NCI-H1417 (cell line): ENCODE data around the gene DNAH3.
A peak's percentile ranks its signal among the peaks of the same experiment; 100 is the strongest.

Source experiments
- DNase-seq, 3 experiments: peaks; one replicate each; lab custom pipeline; 2025; lab: John Stamatoyannopoulos, UW

The DNAH3 gene

DNA sequence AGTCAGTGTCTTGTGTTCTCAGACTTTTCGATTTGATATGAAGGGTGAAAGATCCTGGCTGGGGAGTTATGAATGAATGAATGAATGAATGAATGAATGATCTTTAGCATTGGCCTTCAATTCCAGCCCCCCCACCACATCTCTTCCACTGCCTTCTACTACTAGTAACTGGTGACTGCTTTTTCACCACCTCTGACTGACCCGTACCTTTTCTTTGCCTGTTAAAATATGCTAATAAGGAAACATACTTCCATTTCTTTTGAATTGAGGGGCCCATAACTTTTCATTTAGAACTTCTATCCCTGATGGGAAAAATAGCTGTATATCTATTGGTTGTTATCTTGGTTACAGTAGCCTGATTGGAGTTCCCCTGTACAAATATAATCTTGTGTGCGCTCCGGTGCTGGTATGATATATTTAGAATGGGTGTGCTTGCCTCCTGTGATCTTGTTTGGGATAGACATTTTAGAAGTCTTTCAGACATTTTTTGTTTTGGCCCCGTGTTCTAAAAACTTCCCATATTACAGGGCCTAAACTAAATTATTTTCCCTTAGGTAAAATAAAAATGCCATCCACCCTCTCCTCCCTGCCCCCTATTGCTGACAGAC, 246.6 kb downstream of the DNAH3 start:
- no peak for DNase-seq

DNA sequence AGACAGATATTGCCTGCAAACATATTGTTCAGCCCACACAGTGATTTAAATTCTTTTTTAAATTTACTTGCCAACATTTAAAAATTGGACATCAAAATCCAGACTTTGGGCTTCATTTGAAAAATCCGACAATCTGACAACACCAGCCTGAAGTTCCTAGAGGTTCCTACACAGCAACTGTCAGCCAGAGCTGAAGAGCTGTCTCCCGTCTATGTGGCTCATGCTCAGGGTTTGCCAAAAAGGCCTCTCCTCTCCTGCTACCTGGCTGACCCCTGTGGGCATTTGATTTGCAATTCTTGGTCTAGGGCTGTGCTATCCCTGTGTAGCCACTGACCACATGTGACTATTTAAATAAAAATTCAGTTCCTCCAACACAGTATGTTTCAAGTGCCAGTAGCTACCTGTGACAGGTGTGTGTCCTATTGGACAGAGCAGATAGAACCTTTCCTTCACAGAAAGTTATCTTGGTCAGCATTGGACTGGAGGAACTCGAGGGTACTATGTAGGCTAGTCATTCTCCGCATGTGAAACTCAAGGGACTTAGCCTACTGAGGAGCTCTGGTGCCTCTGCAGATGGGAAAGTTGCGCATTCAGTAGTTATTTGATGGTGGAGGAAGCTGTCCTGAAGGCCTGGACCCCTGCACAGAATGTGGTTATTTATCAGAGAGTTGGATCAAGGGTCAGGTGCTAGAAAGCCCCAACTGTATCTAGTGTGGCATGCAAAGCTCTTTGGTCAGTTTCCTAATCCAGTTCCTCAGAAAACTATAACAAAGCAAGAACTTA, 247.3 kb downstream of the DNAH3 start:
- DNase-seq = no peak

DNA sequence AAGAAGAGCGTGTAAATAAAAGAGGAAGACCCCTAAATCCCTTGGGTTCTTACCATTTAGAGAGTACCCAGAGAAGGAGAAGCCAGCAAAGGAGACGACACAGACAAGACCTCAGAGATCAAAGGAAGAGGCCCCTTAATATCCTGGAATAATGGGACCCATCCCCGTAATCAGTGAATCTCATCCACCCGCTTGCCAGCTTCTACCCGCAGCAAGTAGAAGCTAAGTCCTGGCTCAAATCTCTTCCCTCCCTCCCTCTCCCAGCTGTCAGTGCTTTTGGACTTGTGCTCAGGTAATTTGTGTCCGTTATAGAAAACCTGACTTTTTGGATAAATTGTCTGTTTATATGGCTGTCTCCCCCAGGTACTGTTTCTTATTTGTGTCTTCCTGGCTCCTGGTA, 248.2 kb downstream of the DNAH3 start:
- no peak for DNase-seq

DNA sequence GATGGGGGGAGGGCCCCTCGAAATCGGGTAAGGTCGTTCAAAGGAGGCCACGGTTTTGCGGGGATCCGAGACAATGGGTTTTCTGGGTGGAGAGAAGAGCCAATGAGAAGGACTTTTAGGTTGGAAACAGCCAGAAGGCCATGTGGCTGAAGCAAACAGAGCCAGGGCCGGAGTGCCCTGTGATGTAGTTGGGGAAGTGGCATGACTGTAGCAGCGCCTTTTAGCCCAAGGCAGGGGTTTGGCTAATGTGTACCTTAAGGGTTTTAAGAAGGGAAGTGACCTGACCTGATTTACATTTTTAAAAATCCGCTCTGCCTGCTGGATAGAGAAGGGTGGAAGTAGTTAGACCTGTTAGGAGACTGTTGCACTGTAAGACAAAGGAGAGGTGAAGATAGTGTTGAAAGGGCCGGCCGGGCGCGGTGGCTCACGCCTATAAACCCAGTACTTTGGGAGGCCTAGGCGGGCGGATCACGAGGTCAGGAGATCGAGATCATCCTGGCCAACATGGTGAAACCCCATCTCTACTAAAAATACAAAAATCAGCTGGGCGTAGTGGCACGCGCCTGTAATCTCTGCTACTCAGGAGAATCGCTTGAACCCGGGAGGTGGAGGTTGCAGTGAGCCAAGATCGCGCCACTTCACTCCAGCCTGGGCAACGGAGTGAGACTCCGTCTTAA, 249.1 kb downstream of the DNAH3 start:
- peak in 2 of 3 experiments; percentile 77 to 86 for DNase-seq

DNA sequence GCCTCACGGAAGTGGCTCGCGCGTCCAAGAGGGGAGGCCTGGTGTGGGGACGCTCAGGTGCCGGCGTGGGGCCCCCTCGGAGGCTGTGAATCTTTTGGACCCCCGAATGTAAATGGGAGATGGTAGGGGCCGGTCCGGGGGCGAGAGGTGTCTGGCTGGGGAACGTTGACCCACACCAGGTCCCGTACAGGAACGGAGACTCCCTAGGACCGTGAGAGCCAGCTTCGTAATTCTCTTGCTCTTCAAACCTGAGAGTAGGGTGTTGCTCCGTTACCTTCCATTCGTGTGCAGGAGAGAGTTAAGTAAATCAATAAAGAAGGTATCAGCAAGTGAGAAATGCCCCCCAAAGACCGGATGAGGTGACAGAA, 249.6 kb downstream of the DNAH3 start:
- DNase-seq = peak in 2 of 3 experiments; percentile 80 to 86

DNA sequence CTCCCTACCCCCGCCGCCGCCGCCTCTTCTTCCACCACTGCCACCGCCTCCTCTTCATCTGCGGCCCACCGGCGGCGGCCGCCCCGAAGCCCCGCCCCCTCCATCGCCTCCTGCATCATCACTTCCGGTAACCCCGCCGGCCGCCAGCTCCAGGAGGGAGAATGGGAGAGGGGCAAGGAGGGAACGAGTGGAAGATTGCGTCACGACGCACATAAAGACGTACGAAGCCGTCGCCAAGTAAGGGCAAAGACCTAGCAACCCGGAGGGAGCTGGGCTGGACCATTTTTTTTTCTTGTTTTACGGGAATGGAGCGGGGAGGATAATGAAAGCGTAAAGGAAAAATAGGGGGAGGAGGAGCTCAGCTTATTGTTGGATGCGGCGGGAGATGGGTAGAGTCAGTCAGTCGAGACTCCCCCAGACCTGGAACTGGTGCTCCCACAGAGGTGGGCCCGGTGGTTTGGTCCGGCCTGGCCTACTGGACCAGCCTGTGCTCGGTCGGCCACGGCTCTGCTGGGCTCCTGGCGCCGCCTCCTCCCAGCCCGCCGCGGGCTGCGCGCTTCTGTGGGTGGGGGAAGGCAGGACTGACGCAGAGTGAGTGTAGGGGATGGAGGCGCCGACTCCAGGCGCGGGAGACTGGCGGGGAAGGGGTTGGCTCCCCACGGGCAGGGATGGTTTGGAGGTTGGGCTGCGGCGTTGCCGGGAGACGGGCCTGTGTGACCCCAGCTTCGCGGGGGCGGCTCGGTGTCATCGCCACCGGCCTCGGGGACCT, 250.2 kb downstream of the DNAH3 start, which contains the start of the genes DCUN1D3 and LYRM1:
TSS of gene DCUN1D3 (minus strand) at position 60 of the 769 bp plus-strand sequence. CDS start 37,820 bp downstream, outside the sequence.
TSS of gene LYRM1 (plus strand) at position 473 of the 769 bp plus-strand sequence. CDS start 14,785 bp downstream, outside the sequence.
- DNase-seq = peak; percentile 91 to 99 (median 97)

DNA sequence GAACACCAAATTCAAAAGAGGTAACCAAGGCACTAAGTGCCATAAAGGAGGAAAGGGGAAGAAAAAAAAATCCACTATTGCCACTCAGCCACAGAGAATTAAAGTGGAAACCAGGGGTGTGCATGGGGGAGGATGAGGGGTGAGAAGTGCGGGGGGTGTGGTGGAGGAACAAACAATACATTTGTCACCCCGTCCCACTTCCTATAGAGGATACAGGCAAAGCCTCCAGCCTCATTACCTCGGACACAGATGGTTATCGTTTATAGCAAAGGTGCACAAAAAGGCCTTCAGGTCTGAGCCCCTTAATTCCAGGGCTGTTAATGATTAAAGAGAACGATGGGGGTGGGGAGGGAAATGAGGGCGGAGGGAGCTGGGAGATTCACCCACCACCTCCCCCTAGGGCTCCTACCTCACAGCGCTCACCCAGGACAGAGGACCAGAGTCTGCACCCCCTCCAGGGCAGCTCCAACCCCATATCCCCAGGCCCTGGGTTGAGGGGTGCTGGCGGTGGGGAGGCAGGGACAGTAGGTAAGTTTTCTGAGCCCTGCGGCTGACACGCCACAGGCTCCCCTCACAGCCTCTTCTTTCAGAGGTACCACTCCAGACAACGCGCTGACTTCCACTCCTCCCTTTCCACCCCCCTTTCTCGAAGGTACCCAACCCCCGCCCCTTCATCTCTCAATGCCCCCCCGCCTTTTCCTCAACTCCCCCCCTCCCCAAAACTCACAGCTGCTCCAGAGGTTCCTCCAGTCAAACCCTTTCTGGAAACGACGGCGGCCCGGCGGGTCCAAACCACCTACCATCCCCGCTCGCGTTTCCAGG, 251.0 kb downstream of the DNAH3 start:
- DNase-seq = peak in 1 of 3 experiments; percentile 62

DNA sequence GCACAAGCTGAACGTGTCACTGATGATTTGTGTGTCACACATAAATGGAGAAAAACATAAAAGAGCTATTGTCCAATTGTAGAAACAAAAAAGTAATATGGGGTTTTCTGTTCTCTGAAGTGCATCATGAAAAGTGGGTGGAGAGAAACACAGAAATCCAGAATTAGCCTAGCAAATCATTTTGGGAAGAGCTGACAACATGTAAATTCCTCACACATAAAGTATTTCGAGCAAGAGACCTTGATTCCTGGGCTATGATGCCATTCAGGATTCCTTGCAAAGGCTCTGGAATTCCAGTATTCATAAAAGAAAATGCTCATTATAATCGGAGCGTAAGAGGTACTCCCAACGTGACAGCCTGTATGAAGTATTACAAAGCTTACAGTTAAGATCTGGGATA, 251.6 kb downstream of the DNAH3 start:
- no peak for DNase-seq

DNA sequence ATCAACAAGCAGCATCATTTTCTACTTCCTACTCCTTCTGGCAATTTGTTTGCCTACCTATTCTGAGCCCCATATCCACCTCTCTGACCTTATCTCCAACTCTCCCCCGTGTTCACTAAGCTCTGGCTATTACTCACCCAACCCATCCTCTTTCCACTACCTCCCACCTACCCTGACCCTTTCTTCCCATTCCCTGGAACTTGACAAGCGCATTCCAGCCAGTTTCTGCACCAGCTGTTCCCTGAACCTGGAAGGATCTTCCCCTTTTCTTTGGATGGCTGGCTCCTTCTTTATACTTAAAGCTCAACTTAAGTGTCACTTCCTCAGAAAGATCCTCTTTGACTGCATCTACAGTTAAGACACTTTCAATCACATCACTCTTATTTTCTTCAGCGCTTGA, 252.7 kb downstream of the DNAH3 start:
- no peak for DNase-seq

DNA sequence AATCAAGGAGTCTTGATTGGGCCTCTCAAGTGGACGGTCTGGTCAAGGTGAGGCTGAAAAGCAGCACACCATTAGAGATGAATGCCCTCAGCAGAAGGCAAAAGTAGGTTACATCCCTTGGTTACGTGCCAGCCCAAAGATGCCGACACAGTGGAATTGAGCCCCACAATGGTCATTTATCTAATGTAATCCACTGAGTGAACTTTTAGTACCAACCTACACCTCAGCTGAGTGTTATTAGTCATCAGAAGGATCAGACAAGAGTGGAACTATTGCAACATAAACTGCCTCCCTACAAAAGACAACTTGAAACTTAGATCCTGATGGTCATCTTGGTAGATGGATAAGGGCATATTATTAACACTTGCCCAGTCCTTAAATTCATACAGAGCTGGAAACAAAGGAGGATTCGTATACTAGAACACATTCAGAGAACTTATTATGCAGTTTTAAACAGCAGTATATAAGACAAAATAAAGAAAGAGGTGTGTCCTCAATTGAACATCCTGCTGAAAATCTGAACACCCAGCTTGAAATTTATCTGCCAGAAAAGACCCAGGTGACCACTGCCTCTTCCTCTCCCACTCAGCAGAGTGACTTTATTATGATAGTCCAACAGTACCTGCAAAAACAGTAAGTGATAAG, 253.3 kb downstream of the DNAH3 start:
- no peak for DNase-seq

DNA sequence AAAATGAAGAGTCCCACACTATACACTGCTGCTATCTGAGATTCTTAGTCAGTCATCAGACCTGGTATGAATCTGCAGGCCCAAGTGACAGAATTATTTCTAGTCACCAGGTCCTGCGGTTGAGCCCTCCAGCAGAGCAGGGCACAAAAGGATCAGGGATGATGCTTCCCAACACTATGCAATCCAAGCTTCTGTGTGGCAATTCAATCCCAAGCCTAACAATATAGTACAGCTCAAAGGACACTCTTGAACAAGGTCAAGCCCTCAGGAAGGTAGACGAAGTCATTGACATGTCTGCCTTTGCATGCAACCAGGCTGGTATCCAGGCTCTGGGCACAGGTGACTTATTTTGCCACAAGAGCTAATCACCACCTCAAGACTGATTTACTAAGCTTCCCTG, 256.3 kb downstream of the DNAH3 start:
- DNase-seq = no peak

DNA sequence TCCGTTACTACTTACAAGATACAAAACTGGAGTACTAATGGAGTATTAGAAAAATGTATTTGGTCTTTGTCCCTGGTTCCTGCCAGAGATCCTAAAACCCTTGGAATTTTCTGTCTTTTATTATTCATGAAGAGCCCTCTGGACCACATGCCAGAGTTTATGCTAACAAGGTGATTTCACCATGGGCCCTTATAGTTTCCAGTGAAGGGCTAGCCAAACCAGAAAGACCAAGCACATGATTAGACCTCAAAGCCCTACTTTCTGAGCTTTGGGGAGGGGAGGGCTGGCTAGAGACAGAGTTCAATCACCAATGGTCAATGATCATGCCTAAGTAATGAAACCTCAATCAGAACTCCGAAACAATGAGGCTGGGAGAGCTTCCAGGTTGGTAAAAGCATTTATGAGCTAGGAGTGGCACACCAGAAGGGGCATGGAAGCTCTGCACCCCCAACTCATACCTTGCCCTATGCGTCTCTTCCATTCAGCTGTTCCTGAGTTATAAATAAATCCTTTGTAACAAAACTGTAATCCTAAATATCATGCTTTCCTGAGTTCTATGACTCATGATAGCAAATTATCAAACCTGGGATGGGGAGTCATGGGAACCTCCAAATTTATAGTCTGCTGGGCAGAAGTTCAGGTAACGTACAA, 260.9 kb downstream of the DNAH3 start:
- DNase-seq = no peak

DNA sequence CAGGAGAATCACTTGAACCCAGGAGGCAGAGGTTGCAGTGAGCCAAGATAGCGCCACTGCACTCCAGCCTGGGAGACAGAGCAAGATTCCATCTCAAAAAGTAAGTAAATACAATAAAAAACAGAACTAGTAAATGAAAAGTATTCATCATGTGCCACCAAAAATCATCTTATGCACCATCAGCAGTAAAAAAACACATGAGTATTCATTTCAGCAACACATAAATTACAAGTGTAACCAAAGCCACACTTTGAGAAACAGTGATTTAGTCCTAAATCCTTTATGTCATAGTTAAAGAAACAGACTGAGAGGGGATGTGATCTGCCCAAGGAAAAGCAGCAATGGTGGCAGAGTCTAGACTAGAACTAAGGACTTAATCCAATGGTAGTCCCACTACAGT, 263.4 kb downstream of the DNAH3 start:
- DNase-seq = no peak

DNA sequence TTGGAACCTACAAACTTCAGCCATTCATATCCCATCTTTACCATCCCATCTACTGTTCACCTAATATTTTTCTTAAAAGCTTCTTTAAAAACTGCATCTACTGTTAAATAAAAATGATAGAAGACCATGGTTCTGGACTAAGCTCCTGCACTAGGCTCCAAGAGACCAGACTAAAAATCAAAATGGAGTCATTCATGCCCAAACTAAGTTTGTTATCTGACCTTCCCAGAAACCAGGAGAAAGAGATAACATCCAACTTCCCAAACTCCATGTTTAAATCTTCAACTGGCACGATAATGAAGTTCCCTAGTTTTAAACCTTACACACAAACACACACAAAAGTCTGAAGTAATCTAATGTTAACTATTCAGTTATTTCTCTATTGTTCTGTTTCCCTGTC, 264.3 kb downstream of the DNAH3 start:
- no peak for DNase-seq

DNA sequence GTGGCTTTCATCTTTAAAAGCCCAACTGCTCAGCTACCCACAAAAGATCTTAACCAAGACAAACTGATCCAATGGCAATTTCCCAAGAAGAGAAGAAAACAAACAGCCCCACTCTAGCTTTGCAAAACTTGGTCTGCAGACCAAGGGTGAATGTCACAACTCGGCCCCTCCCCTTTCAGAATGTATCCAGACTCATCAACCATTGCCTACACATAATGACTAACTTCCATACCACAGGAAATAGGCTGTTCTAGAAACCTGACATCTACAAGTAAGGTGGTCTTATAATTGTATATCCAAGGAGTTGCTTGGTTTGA, 266.4 kb downstream of the DNAH3 start:
- DNase-seq = no peak

DNA sequence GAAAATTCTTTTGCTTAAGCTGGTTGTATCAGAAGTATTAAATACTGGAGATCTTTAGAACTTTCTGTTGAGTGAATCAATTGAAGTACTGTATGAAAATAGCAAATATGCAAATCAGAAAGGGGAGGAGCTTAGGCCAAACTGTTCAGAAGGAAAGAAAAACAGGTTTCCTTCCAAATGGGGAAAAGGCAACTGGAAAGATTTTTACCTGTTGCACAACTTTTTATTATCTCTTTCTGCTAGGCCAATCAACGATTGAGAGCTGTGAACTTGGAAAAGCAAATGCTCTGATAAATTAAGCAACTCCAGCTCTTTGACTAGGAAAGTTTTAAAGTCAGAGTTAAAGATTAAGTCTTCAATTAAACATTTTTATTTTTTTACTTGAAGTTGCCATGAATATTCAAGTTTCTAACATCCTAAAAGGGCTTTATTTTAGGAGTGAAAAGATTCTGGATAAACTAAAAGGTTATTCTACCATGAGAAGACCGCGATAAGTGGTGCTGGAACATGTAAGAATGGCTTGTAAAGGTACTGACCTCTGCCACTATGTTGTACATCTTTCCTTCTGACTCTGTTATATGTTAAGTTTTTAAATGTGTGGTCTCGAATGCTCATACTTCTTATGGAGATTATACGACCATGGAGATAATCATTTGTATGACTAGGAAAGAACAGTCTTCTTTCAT, 266.9 kb downstream of the DNAH3 start:
- no peak for DNase-seq
